GM23248 (cell line): ENCODE data around the gene KCNK15.

Experiments used
- EZH2 ChIP-seq: fragments of 200-600 bp; sonication (generic); IDR thresholded peaks from 2 replicates; pipeline ENCODE4 v1.6.1; 2018; ENCODE audit warnings: antibody characterized with exemption, mild to moderate bottlenecking; ENCODE audit not compliant: insufficient read depth, poor library complexity, severe bottlenecking
- EZH2phosphoT487 ChIP-seq: fragments of 200-600 bp; sonication (generic); IDR thresholded peaks from 2 replicates; pipeline ENCODE4 v1.6.1; 2018; ENCODE audit warnings: antibody characterized with exemption, moderate library complexity, mild to moderate bottlenecking, low read depth; ENCODE audit not compliant: insufficient read depth

- TF ChIP-seq EZH2 (no peak), EZH2phosphoT487 (no peak)
Measured at GRCh38 chr20:44728801-44729443, 16.7 kb upstream of the KCNK15 start.
